Measurements from ENCODE around the gene CACNA1S. TPM values are rescaled to one million over a fixed set of nuclear protein-coding genes. Genes with fewer than 3 reads are reported as not detected.

The CACNA1S gene
- total and polyA plus RNA-seq, 8 donors = under 0.01 to 0.18 TPM; not detected in 6

DNA sequence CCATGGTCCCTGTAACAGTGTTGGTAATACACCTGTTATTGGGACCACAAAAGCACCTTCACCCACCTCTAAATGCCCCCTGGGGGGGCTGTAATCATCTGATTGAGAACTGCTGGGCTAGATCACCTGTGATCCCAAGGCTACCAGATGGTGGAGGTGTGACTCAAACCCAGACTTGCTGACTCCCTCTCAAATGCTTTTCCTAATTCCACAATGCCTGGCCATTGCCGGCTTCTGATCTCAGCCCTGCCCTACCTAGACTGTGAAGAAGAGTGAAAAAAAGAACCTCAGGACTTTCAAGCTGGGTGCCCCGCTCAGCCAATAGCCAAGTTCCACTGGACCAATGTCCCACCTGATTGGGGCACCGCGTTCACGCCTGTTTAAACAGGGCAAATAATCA lies 32.5 kb upstream of the CACNA1S start:
- H3K4me1 ChIP-seq = peaks cover 0 to 5% (median 0%) of the 10 kb centered on the region in 4 donors
- WGBS, 5 donors = 68 to 80% (median 72%) methylated on average over 5 of the region's 5 CpGs
- H3K36me3 ChIP-seq = peaks cover 65 to 98% (median 95%) of the 10 kb centered on the region in 4 donors
- no peaks in the 10 kb centered on the region for H3K9me3 ChIP-seq
- H3K27me3 ChIP-seq = no peaks in the 10 kb centered on the region
- intact Hi-C loops (cut with DNase I; ENCODE audit: low total_unique reads) = no loop called here
- TF ChIP-seq EP300 (IDR thresholded peaks at IDR 0.05) (no peak), POLR2AphosphoS5 (IDR thresholded peaks at IDR 0.05) (no peak), POLR2A (IDR thresholded peaks at IDR 0.05) (no peak)
- TF ChIP-seq, protein P1, sequence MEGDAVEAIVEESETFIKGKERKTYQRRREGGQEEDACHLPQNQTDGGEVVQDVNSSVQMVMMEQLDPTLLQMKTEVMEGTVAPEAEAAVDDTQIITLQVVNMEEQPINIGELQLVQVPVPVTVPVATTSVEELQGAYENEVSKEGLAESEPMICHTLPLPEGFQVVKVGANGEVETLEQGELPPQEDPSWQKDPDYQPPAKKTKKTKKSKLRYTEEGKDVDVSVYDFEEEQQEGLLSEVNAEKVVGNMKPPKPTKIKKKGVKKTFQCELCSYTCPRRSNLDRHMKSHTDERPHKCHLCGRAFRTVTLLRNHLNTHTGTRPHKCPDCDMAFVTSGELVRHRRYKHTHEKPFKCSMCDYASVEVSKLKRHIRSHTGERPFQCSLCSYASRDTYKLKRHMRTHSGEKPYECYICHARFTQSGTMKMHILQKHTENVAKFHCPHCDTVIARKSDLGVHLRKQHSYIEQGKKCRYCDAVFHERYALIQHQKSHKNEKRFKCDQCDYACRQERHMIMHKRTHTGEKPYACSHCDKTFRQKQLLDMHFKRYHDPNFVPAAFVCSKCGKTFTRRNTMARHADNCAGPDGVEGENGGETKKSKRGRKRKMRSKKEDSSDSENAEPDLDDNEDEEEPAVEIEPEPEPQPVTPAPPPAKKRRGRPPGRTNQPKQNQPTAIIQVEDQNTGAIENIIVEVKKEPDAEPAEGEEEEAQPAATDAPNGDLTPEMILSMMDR (IDR thresholded peaks at IDR 0.05) = no peak
- no peak overlapping the region for H3K27ac ChIP-seq
- no peak for DNase-seq
- no peak overlapping the region for H3K4me3 ChIP-seq

DNA sequence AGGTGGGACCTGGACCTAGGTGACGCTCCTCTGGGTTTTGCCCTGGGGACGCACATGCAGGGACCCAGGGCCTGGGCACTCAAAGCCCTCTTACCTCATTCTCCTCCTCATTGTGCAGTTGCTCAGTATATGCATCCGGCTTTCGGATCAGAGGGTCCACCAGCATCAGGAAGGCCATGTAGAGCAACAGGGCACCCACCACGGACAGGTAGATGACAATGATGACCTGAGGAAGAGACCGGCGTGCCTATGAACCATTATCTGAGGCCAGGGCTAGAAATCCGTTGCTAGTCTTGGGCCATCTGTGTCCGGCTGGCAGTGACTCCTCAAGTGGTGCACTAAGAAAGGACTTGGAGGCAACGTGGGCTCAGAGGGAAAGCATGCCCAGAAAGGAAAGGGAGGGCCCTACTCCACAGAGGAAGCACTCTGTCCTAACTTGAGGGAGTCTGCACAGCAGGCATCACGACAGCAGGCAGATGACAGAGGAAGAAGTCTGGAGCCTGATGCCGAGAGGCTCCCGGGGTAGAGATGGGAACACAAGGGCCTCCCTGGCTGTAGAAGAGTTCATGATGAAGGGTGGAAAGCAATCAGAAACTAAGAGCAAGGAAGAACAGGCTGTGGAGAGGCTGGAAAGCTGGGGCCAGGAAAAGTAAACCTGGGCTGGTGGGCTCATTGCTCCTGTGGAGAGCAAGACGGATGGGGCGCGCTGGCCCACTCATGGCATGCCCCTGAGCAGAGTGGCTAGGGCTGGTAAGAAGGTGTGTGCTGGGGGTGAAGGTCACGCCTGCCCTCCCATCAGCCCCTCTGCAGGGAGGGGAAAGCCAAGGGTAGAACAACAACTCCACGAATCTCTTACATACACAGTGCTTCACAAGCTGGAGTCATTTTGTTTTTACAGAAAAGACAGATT lies 31.8 kb upstream of the CACNA1S start:
- 83 to 92% (median 91%) methylated on average over 18 of the region's 18 CpGs for WGBS, 5 donors
- Histone ChIP-seq H3K9me3 (no peaks in the 10 kb centered on the region), H3K4me1 (peaks cover 0 to 5% (median 0%) of the 10 kb centered on the region in 4 donors), H3K4me3 (no peak overlapping the region), H3K36me3 (peaks cover 65 to 100% (median 98%) of the 10 kb centered on the region in 4 donors), H3K27me3 (no peaks in the 10 kb centered on the region), H3K27ac (no peak overlapping the region)
- intact Hi-C loops (cut with DNase I; ENCODE audit: low total_unique reads) = no loop called here
- TF ChIP-seq EP300 (IDR thresholded peaks at IDR 0.05) = no peak
- no peak for TF ChIP-seq POLR2A (IDR thresholded peaks at IDR 0.05)
- TF ChIP-seq, protein P1 (IDR thresholded peaks at IDR 0.05) = no peak
- TF ChIP-seq POLR2AphosphoS5 (IDR thresholded peaks at IDR 0.05) = no peak
- DNase-seq = no peak

DNA sequence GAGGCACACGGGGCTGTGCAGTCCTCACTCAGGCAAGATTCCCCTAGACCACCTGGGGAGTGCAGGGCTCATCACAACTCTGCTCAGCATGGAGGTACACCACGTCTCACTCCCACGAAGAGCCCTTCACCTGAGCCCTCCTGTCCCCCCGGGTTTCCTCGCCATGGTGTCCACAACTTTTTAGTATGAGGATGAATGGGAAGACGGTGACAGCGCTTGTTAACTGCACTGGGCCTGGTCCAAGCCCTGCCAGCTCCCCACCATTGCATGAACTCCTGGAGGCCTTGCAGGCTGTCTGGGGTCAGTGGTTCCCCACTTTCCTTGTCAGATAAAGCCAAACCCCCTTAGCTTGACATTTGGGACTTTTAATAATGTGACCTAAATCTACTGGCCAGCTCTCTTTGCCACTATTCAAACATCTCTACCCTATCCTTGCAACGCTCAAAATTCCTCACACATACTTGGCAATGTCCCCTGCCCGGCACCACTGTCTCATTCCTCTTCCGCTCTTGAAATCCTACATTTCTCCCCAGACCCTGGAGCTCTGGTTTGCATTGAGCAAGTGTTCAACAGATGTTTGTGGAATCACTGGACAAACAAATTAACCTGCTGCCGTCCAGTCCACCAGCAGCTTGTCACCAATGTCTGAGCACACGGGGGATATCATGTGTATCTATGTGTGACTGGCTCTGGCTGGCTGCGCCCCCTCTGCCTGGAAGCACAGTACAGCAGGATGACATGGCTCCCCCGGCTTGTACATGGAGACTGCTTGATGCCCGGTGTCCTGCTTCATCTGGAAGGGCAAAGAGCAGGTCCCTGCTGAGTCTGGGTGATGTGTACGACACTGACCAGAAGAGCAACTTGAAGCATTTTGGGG lies 30.9 kb upstream of the CACNA1S start:
- intact Hi-C loops (cut with DNase I; ENCODE audit: low total_unique reads) = no loop called here
- Histone ChIP-seq H3K4me1 (peaks cover 3 to 13% (median 5%) of the 10 kb centered on the region in 4 donors), H3K27me3 (no peaks in the 10 kb centered on the region), H3K9me3 (no peaks in the 10 kb centered on the region), H3K4me3 (no peak overlapping the region), H3K27ac (no peak overlapping the region), H3K36me3 (peaks cover 62 to 93% (median 92%) of the 10 kb centered on the region in 4 donors)
- DNase-seq = no peak
- WGBS, 5 donors = 81 to 92% (median 88%) methylated on average over 13 to 16 of the region's 16 CpGs
- TF ChIP-seq, protein P1 (IDR thresholded peaks at IDR 0.05) = no peak
- TF ChIP-seq EP300 (IDR thresholded peaks at IDR 0.05) = no peak
- no peak for TF ChIP-seq POLR2A (IDR thresholded peaks at IDR 0.05)
- no peak for TF ChIP-seq POLR2AphosphoS5 (IDR thresholded peaks at IDR 0.05)
